WTC11 (cell line): Measurements from ENCODE around the gene ZFR. TPM values are rescaled to one million over a fixed set of nuclear protein-coding genes. Genes with fewer than 3 reads are reported as not detected.

ENCODE experiments used
- ATAC-seq: fragments of 200-7000 bp; cut with Tn5 transposase; 2 replicates; pipeline ENCODE4 v1.10.0; 2021; ENCODE audit warnings: mild to moderate bottlenecking, moderate library complexity
- CTCF ChIA-PET: fragments of 300-600 bp; sonication (Branson Sonifier 250); formaldehyde crosslinking; loops from one replicate; lab custom pipeline; 2021; ENCODE audit warnings: antibody characterized with exemption; lab: Charles Lee
- POLR2A ChIA-PET: fragments of 350-600 bp; sonication (Branson Sonifier 250); formaldehyde crosslinking; loops from one replicate; lab custom pipeline; 2021; ENCODE audit warnings: antibody characterized with exemption; lab: Charles Lee
- DNase-seq: peaks from one replicate; pipeline ENCODE4 v3.0.0; 2021; ENCODE audit warnings: low spot score
- H3K27ac Mint-ChIP-seq: 2 replicates; pipeline ENCODE4 v1.8.0; 2021; ENCODE audit warnings: mixed read lengths
- H3K27me3 Mint-ChIP-seq: 2 replicates; pipeline ENCODE4 v1.8.0; 2021; ENCODE audit warnings: low read depth, mild to moderate bottlenecking, moderate library complexity, mixed read lengths
- H3K36me3 Mint-ChIP-seq: 2 replicates; pipeline ENCODE4 v1.8.0; 2021; ENCODE audit warnings: mixed read lengths
- H3K4me1 Mint-ChIP-seq: 2 replicates; pipeline ENCODE4 v1.8.0; 2022; ENCODE audit warnings: mixed read lengths
- H3K4me3 Mint-ChIP-seq: 2 replicates; pipeline ENCODE4 v1.8.0; 2021; ENCODE audit warnings: mild to moderate bottlenecking, moderate library complexity, mixed read lengths
- H3K9me3 Mint-ChIP-seq: 2 replicates; pipeline ENCODE4 v1.8.0; 2021; ENCODE audit warnings: mixed read lengths
- ATF2 ChIP-seq: sonication (generic); formaldehyde crosslinking; IDR thresholded peaks from 2 replicates; pipeline ENCODE4 v1.8.1; 2022; ENCODE audit warnings: low read depth, missing genetic modification reagents, borderline replicate concordance
- CTCF ChIP-seq: fragments of 200-600 bp; IDR thresholded peaks from 2 replicates; pipeline ENCODE4 v1.8.0; 2022; ENCODE audit warnings: antibody characterized with exemption
- E2F1 ChIP-seq: sonication (generic); formaldehyde crosslinking; IDR thresholded peaks from 2 replicates; pipeline ENCODE4 v1.8.0; 2022; ENCODE audit warnings: mild to moderate bottlenecking, missing genetic modification reagents
- E2F4 ChIP-seq: sonication (generic); formaldehyde crosslinking; IDR thresholded peaks from 2 replicates; pipeline ENCODE4 v1.8.1; 2022; ENCODE audit warnings: low read depth, mild to moderate bottlenecking, moderate library complexity, missing genetic modification reagents, borderline replicate concordance
- FOXK1 ChIP-seq: sonication (generic); formaldehyde crosslinking; IDR thresholded peaks from 2 replicates; pipeline ENCODE4 v1.8.0; 2022; ENCODE audit warnings: mild to moderate bottlenecking, moderate library complexity, missing genetic modification reagents
- FOXP1 ChIP-seq: sonication (generic); formaldehyde crosslinking; IDR thresholded peaks from 2 replicates; pipeline ENCODE4 v1.8.0; 2022; ENCODE audit warnings: missing genetic modification reagents, mild to moderate bottlenecking, moderate library complexity, borderline replicate concordance
- GRHL2 ChIP-seq: fragments of 250-450 bp; sonication (Bioruptor Pico); IDR thresholded peaks from 2 replicates; pipeline ENCODE4 v1.8.0; 2022; ENCODE audit warnings: mild to moderate bottlenecking, moderate library complexity; ENCODE audit not compliant: insufficient replicate concordance, severe bottlenecking
- GTF2I ChIP-seq: fragments of 250-450 bp; sonication (Bioruptor Pico); conservative IDR thresholded peaks from 2 replicates; pipeline ENCODE4 v1.4.0; 2021; ENCODE audit warnings: mild to moderate bottlenecking
- IRF2 ChIP-seq: sonication (generic); formaldehyde crosslinking; IDR thresholded peaks from 2 replicates; pipeline ENCODE4 v1.8.0; 2022; ENCODE audit warnings: low read depth, missing genetic modification reagents, borderline replicate concordance
- JAZF1 ChIP-seq: fragments of 250-450 bp; sonication (Bioruptor Pico); IDR thresholded peaks from 2 replicates; pipeline ENCODE4 v1.9.0; 2021; ENCODE audit warnings: moderate library complexity, mild to moderate bottlenecking, inconsistent platforms
- RORB ChIP-seq: fragments of 250-450 bp; sonication (Bioruptor Pico); IDR thresholded peaks from 2 replicates; pipeline ENCODE4 v1.9.0; 2021; ENCODE audit warnings: mild to moderate bottlenecking
- SMAD4 ChIP-seq: sonication (generic); formaldehyde crosslinking; IDR thresholded peaks from 2 replicates; pipeline ENCODE4 v1.8.0; 2022; ENCODE audit warnings: mild to moderate bottlenecking, missing genetic modification reagents
- TCF7 ChIP-seq: sonication (generic); formaldehyde crosslinking; IDR thresholded peaks from 2 replicates; pipeline ENCODE4 v1.8.0; 2022; ENCODE audit warnings: mild to moderate bottlenecking, low read depth, missing genetic modification reagents, moderate library complexity
- ZMAT4 ChIP-seq: fragments of 250-450 bp; sonication (Bioruptor Pico); IDR thresholded peaks from 2 replicates; pipeline ENCODE4 v1.9.0; 2021; ENCODE audit warnings: mild to moderate bottlenecking
- ZNF263 ChIP-seq: sonication (generic); formaldehyde crosslinking; IDR thresholded peaks from 2 replicates; pipeline ENCODE4 v1.8.1; 2022; ENCODE audit warnings: low read depth, mild to moderate bottlenecking, moderate library complexity, missing genetic modification reagents
- ZNF416 ChIP-seq: fragments of 250-450 bp; sonication (Bioruptor Pico); IDR thresholded peaks from 2 replicates; pipeline ENCODE4 v1.9.0; 2021; ENCODE audit warnings: mild to moderate bottlenecking, inconsistent platforms
- ZNF425 ChIP-seq: fragments of 250-450 bp; sonication (Bioruptor Pico); conservative IDR thresholded peaks from 2 replicates; pipeline ENCODE4 v1.9.0; 2021; ENCODE audit warnings: mild to moderate bottlenecking
- ZNF512 ChIP-seq: sonication (generic); formaldehyde crosslinking; IDR thresholded peaks from 2 replicates; pipeline ENCODE4 v1.8.1; 2022; ENCODE audit warnings: missing genetic modification reagents, borderline replicate concordance
- total RNA-seq: library from RNA; stranded (reverse); gene quantifications from 3 replicates; pipeline ENCODE4 v1.2.3, GENCODE V29; 2021

The ZFR gene
- total RNA-seq, 1 experiment from 2014 or later, result 64.5 TPM

GRCh38 chr5:32320576-32320975 lies 124.0 kb downstream of the ZFR start:
- no peaks in the 10 kb centered on the region for H3K27me3 Mint-ChIP-seq
- ATAC-seq, result no peak
- POLR2A ChIA-PET, result no interaction called here
- CTCF ChIA-PET, result interaction anchor here (1.0 to 1.7 kb wide), 3 partner anchors 9 to 228 kb away, joined by 3 to 11 read pairs (median 4); no protein-coding TSS in a partner anchor
- H3K9me3 Mint-ChIP-seq, result peaks cover 7% of the 10 kb centered on the region
- H3K27ac Mint-ChIP-seq, result no peak overlapping the region
- DNase-seq, result no peak
- H3K4me1 Mint-ChIP-seq, result peaks cover 6% of the 10 kb centered on the region; the same call in 1 of the 2 replicates
- no peak overlapping the region for H3K4me3 Mint-ChIP-seq
- peaks cover 6% of the 10 kb centered on the region for H3K36me3 Mint-ChIP-seq
- TF ChIP-seq ATF2 (CRISPR knock-in tag) (no peak), ZNF416 (CRISPR knock-in tag) (no peak), IRF2 (CRISPR knock-in tag) (no peak), FOXP1 (no peak), SMAD4 (no peak), ZNF512 (CRISPR knock-in tag) (no peak), ZMAT4 (CRISPR knock-in tag) (no peak), TCF7 (CRISPR knock-in tag) (no peak), E2F4 (CRISPR knock-in tag) (no peak), FOXK1 (no peak), GRHL2 (no peak)

- CTCF ChIA-PET, result interaction anchor here (0.8 to 1.7 kb wide), 15 partner anchors 10 to 288 kb away, joined by 3 to 58 read pairs (median 6); no protein-coding TSS in a partner anchor
- POLR2A ChIA-PET, result interaction anchor here (1.2 to 1.5 kb wide), 2 partner anchors 46 to 146 kb away, joined by 3 to 7 read pairs; partner anchors contain the start of gene GOLPH3
- ATAC-seq, result no peak
- Mint-ChIP-seq H3K9me3 (peaks cover 7% of the 10 kb centered on the region), H3K4me1 (peaks cover 6% of the 10 kb centered on the region; the same call in 1 of the 2 replicates), H3K4me3 (no peak overlapping the region), H3K36me3 (peaks cover 6% of the 10 kb centered on the region), H3K27ac (no peak overlapping the region), H3K27me3 (no peaks in the 10 kb centered on the region)
- DNase-seq, result no peak
- TF ChIP-seq ZNF263 (CRISPR knock-in tag), result no peak
- no peak for TF ChIP-seq CTCF
- no peak for TF ChIP-seq IRF2 (CRISPR knock-in tag)
- TF ChIP-seq JAZF1 (CRISPR knock-in tag), result no peak
- no peak for TF ChIP-seq GTF2I (CRISPR knock-in tag)
- no peak for TF ChIP-seq E2F1 (CRISPR knock-in tag)
- TF ChIP-seq RORB (CRISPR knock-in tag), result no peak
- TF ChIP-seq ZNF425 (CRISPR knock-in tag), result no peak
These were observed 124.5 kb downstream of the ZFR start for GRCh38 chr5:32319926-32320543.
